WTC11 (cell line): ENCODE results near the gene SCN9A. TPM values are rescaled to one million over a fixed set of nuclear protein-coding genes. Genes with fewer than 3 reads are reported as not detected.

ENCODE experiments used
- ATAC-seq: fragments of 200-7000 bp; cut with Tn5 transposase; 2 replicates; pipeline ENCODE4 v1.10.0; 2021; ENCODE audit warnings: mild to moderate bottlenecking, moderate library complexity
- CTCF ChIA-PET: fragments of 300-600 bp; sonication (Branson Sonifier 250); formaldehyde crosslinking; loops from one replicate; lab custom pipeline; 2021; ENCODE audit warnings: antibody characterized with exemption; lab: Charles Lee
- POLR2A ChIA-PET: fragments of 350-600 bp; sonication (Branson Sonifier 250); formaldehyde crosslinking; loops from one replicate; lab custom pipeline; 2021; ENCODE audit warnings: antibody characterized with exemption; lab: Charles Lee
- DNase-seq: peaks from one replicate; pipeline ENCODE4 v3.0.0; 2021; ENCODE audit warnings: low spot score
- H3K27ac Mint-ChIP-seq: 2 replicates; pipeline ENCODE4 v1.8.0; 2021; ENCODE audit warnings: mixed read lengths
- H3K27me3 Mint-ChIP-seq: 2 replicates; pipeline ENCODE4 v1.8.0; 2021; ENCODE audit warnings: low read depth, mild to moderate bottlenecking, moderate library complexity, mixed read lengths
- H3K36me3 Mint-ChIP-seq: 2 replicates; pipeline ENCODE4 v1.8.0; 2021; ENCODE audit warnings: mixed read lengths
- H3K4me1 Mint-ChIP-seq: 2 replicates; pipeline ENCODE4 v1.8.0; 2022; ENCODE audit warnings: mixed read lengths
- H3K4me3 Mint-ChIP-seq: 2 replicates; pipeline ENCODE4 v1.8.0; 2021; ENCODE audit warnings: mild to moderate bottlenecking, moderate library complexity, mixed read lengths
- H3K9me3 Mint-ChIP-seq: 2 replicates; pipeline ENCODE4 v1.8.0; 2021; ENCODE audit warnings: mixed read lengths
- ATF2 ChIP-seq: sonication (generic); formaldehyde crosslinking; IDR thresholded peaks from 2 replicates; pipeline ENCODE4 v1.8.1; 2022; ENCODE audit warnings: low read depth, missing genetic modification reagents, borderline replicate concordance
- FOXP4 ChIP-seq: sonication (generic); formaldehyde crosslinking; IDR thresholded peaks from 2 replicates; pipeline ENCODE4 v1.8.0; 2022; ENCODE audit warnings: mild to moderate bottlenecking, missing genetic modification reagents
- GTF2I ChIP-seq: fragments of 250-450 bp; sonication (Bioruptor Pico); conservative IDR thresholded peaks from 2 replicates; pipeline ENCODE4 v1.4.0; 2021; ENCODE audit warnings: mild to moderate bottlenecking
- HMGXB4 ChIP-seq: sonication (generic); formaldehyde crosslinking; IDR thresholded peaks from 2 replicates; pipeline ENCODE4 v1.8.1; 2023; ENCODE audit warnings: mild to moderate bottlenecking, moderate library complexity, missing genetic modification reagents
- IRF1 ChIP-seq: sonication (generic); formaldehyde crosslinking; IDR thresholded peaks from 2 replicates; pipeline ENCODE4 v1.8.0; 2023; ENCODE audit warnings: missing genetic modification reagents
- JAZF1 ChIP-seq: fragments of 250-450 bp; sonication (Bioruptor Pico); IDR thresholded peaks from 2 replicates; pipeline ENCODE4 v1.9.0; 2021; ENCODE audit warnings: moderate library complexity, mild to moderate bottlenecking, inconsistent platforms
- KAT7 ChIP-seq: sonication (generic); formaldehyde crosslinking; IDR thresholded peaks from 2 replicates; pipeline ENCODE4 v1.8.1; 2023; ENCODE audit warnings: missing genetic modification reagents, mild to moderate bottlenecking, borderline replicate concordance
- MAX ChIP-seq: sonication (generic); formaldehyde crosslinking; IDR thresholded peaks from 2 replicates; pipeline ENCODE4 v1.8.0; 2022; ENCODE audit warnings: mild to moderate bottlenecking, missing genetic modification reagents
- MYBL2 ChIP-seq: sonication (generic); formaldehyde crosslinking; IDR thresholded peaks from 2 replicates; pipeline ENCODE4 v1.8.1; 2023; ENCODE audit warnings: mild to moderate bottlenecking, moderate library complexity, missing genetic modification reagents
- NFE2L1 ChIP-seq: sonication (generic); formaldehyde crosslinking; IDR thresholded peaks from 2 replicates; pipeline ENCODE4 v1.8.1; 2023; ENCODE audit warnings: missing genetic modification reagents
- RELA ChIP-seq: sonication (generic); formaldehyde crosslinking; IDR thresholded peaks from 2 replicates; pipeline ENCODE4 v1.8.1; 2022; ENCODE audit warnings: missing genetic modification reagents, mild to moderate bottlenecking, borderline replicate concordance
- TEAD1 ChIP-seq: sonication (generic); formaldehyde crosslinking; IDR thresholded peaks from 2 replicates; pipeline ENCODE4 v1.8.0; 2022; ENCODE audit warnings: mild to moderate bottlenecking, missing genetic modification reagents
- TP53 ChIP-seq: sonication (generic); formaldehyde crosslinking; IDR thresholded peaks from 2 replicates; pipeline ENCODE4 v1.8.1; 2023; ENCODE audit warnings: mild to moderate bottlenecking, missing genetic modification reagents
- ZNF138 ChIP-seq: sonication (generic); formaldehyde crosslinking; conservative IDR thresholded peaks from 2 replicates; pipeline ENCODE4 v1.8.1; 2022; ENCODE audit warnings: mild to moderate bottlenecking, moderate library complexity, missing genetic modification reagents
- ZNF317 ChIP-seq: sonication (generic); formaldehyde crosslinking; IDR thresholded peaks from 2 replicates; pipeline ENCODE4 v1.8.1; 2023; ENCODE audit warnings: low read depth, mild to moderate bottlenecking, moderate library complexity, missing genetic modification reagents, borderline replicate concordance
- ZNF512 ChIP-seq: sonication (generic); formaldehyde crosslinking; IDR thresholded peaks from 2 replicates; pipeline ENCODE4 v1.8.1; 2022; ENCODE audit warnings: missing genetic modification reagents, borderline replicate concordance
- ZNF671 ChIP-seq: fragments of 250-450 bp; sonication (Bioruptor Pico); IDR thresholded peaks from 2 replicates; pipeline ENCODE4 v1.8.0; 2021; ENCODE audit warnings: mild to moderate bottlenecking
- total RNA-seq: library from RNA; stranded (reverse); gene quantifications from 3 replicates; pipeline ENCODE4 v1.2.3, GENCODE V29; 2021

SCN9A gene
- total RNA-seq, 1 experiment from 2014 or later: 7.3 TPM

GRCh38 chr2:166155589-166155988 is 220.2 kb downstream of the SCN9A start:
- Mint-ChIP-seq H3K27me3 (no peaks in the 10 kb centered on the region), H3K9me3 (0 out of 2 replicates have a peak, but pooled peaks cover 3% of the 10 kb centered on the region), H3K4me3 (no peak overlapping the region), H3K4me1 (peaks cover 4% of the 10 kb centered on the region; the same call in 1 of the 2 replicates)
- ChIA-PET CTCF (no interaction called here), POLR2A (no interaction called here)
- DNase-seq: no peak
- ATAC-seq: no peak
- no peak for TF ChIP-seq ZNF317 (CRISPR knock-in tag)
- TF ChIP-seq, all 79 proteins: peak for 0
- no peak overlapping the region for H3K27ac Mint-ChIP-seq
- no peaks in the 10 kb centered on the region for H3K36me3 Mint-ChIP-seq

- H3K4me1 Mint-ChIP-seq: peaks cover 4% of the 10 kb centered on the region; the same call in 1 of the 2 replicates
- POLR2A ChIA-PET: no interaction called here
- H3K27ac Mint-ChIP-seq: no peak overlapping the region
- H3K27me3 Mint-ChIP-seq: no peaks in the 10 kb centered on the region
- H3K9me3 Mint-ChIP-seq: 0 out of 2 replicates have a peak, but pooled peaks cover 3% of the 10 kb centered on the region
- CTCF ChIA-PET: interaction anchor here (0.6 kb wide), 1 partner anchor 1572 kb away, joined by 3 read pairs; no protein-coding TSS in a partner anchor
- no peaks in the 10 kb centered on the region for H3K36me3 Mint-ChIP-seq
- no peak for ATAC-seq
- no peak overlapping the region for H3K4me3 Mint-ChIP-seq
- no peak for TF ChIP-seq MYBL2 (CRISPR knock-in tag)
- no peak for TF ChIP-seq KAT7 (CRISPR knock-in tag)
- no peak for TF ChIP-seq GTF2I (CRISPR knock-in tag)
- TF ChIP-seq ZNF138 (CRISPR knock-in tag): no peak
- TF ChIP-seq ZNF671 (CRISPR knock-in tag): no peak
- no peak for TF ChIP-seq NFE2L1 (CRISPR knock-in tag)
- TF ChIP-seq TEAD1 (CRISPR knock-in tag): no peak
- no peak for TF ChIP-seq IRF1 (CRISPR knock-in tag)
- TF ChIP-seq ZNF512: no peak
- TF ChIP-seq JAZF1: no peak
- TF ChIP-seq FOXP4 (CRISPR knock-in tag): no peak
- TF ChIP-seq RELA (CRISPR knock-in tag): no peak
- TF ChIP-seq TP53 (CRISPR knock-in tag): no peak
- no peak for TF ChIP-seq ATF2 (CRISPR knock-in tag)
- no peak for TF ChIP-seq HMGXB4 (CRISPR knock-in tag)
- no peak for TF ChIP-seq MAX (CRISPR knock-in tag)
- TF ChIP-seq, all 79 proteins: peak for 0
- no peak for DNase-seq
Measured at GRCh38 chr2:166154685-166155338, 220.9 kb downstream of the SCN9A start.
